ENCODE data around the gene RNASEH2B. TPM values are rescaled to one million over a fixed set of nuclear protein-coding genes. Genes with fewer than 3 reads are reported as not detected.

The RNASEH2B gene
- total and polyA plus RNA-seq, 9 of the 15 experiments (the other 6 are each of a cell fraction or from before 2014, with no cell fraction given), result 26.3 to 109 (median 62.5) TPM

GRCh38 chr13:50991579-50992521, 82.3 kb downstream of the RNASEH2B start (continued):
- TF ChIP-seq ZHX1 (conservative IDR thresholded peaks at IDR 0.05; ENCODE audit: low read length), result no peak
- no peak for TF ChIP-seq CHD2 (IDR thresholded peaks at IDR 0.05; ENCODE audit: low read depth, low read length)
- TF ChIP-seq ZBTB2 (IDR thresholded peaks at IDR 0.05), result no peak
- no peak for TF ChIP-seq SIRT6 (IDR thresholded peaks at IDR 0.05; ENCODE audit: low read depth, low read length)
- TF ChIP-seq EWSR1 (IDR thresholded peaks at IDR 0.05; ENCODE audit: borderline replicate concordance, low read depth, partially characterized antibody), result no peak
- no peak for TF ChIP-seq NRF1 (conservative IDR thresholded peaks at IDR 0.05 in 1 of 2, IDR thresholded peaks at IDR 0.05 in 1 of 2)
- no peak for TF ChIP-seq IRF1 (CRISPR knock-in tag; IDR thresholded peaks at IDR 0.05; ENCODE audit: borderline replicate concordance)
- no peak for TF ChIP-seq BDP1 (IDR thresholded peaks at IDR 0.05; ENCODE audit: insufficient read depth, insufficient read length)
- no peak for TF ChIP-seq POLR2AphosphoS2 (IDR thresholded peaks at IDR 0.05; ENCODE audit: low read length)
- no peak for TF ChIP-seq HMGN3 (IDR thresholded peaks at IDR 0.05; ENCODE audit: borderline replicate concordance, extremely low read depth, insufficient read length, low read depth, low read length)

Data from K562 (cell line).